Caco-2 (cell line): ENCODE results near the gene TEX264. TPM values are rescaled to one million over a fixed set of nuclear protein-coding genes. Genes with fewer than 3 reads are reported as not detected.

Experiments
- BruUV-seq: library from RNA; stranded (reverse); fragments of 400-500 nt; replicated peaks from 2 replicates; lab custom pipeline; 2021; lab: Mats Ljungman, UMichigan
- CTCF ChIA-PET: fragments of 300-600 bp; sonication (Branson Sonifier 250); formaldehyde crosslinking; loops from one replicate; lab custom pipeline; 2022; ENCODE audit warnings: antibody characterized with exemption; lab: Charles Lee
- POLR2A ChIA-PET: fragments of 300-600 bp; sonication (Branson Sonifier 250); formaldehyde crosslinking; loops from one replicate; lab custom pipeline; 2022; ENCODE audit warnings: antibody characterized with exemption; lab: Charles Lee
- DNase-seq, 2 experiments: peaks; one replicate each; pipeline versions ENCODE4 v3.0.0 to v3.0.0-alpha.2; 2020 to 2022
- H3K27me3 ChIP-seq: replicated peaks from 2 replicates; pipeline ENCODE4 v1.6.0; 2011; ENCODE audit warnings: low read length; ENCODE audit not compliant: control insufficient read depth, insufficient read depth
- H3K36me3 ChIP-seq: 2 replicates; pipeline ENCODE4 v1.5.1; 2011; ENCODE audit warnings: low read length; ENCODE audit not compliant: control insufficient read depth, insufficient read depth
- H3K4me1 ChIP-seq: fragments of 250-450 bp; sonication (Bioruptor Pico); 2 replicates; pipeline ENCODE4 v1.5.1; 2020; ENCODE audit warnings: mild to moderate bottlenecking
- H3K4me3 ChIP-seq: 2 replicates; pipeline ENCODE4 v1.5.1; 2011; ENCODE audit warnings: low read depth, mild to moderate bottlenecking, control low read depth, low read length
- H3K9me3 ChIP-seq: fragments of 250-450 bp; sonication (Bioruptor Pico); 2 replicates; pipeline ENCODE4 v1.5.1; 2020; ENCODE audit warnings: mild to moderate bottlenecking, moderate library complexity
- H3K27ac Mint-ChIP-seq: one replicate; pipeline ENCODE4 v1.8.0; 2022; ENCODE audit warnings: mixed read lengths; ENCODE audit not compliant: unreplicated experiment
- H3K27me3 Mint-ChIP-seq: one replicate; pipeline ENCODE4 v1.8.0; 2022; ENCODE audit warnings: mixed read lengths; ENCODE audit not compliant: insufficient read depth, unreplicated experiment
- H3K36me3 Mint-ChIP-seq: one replicate; pipeline ENCODE4 v1.8.0; 2022; ENCODE audit warnings: mild to moderate bottlenecking, mixed read lengths; ENCODE audit not compliant: insufficient read depth, unreplicated experiment
- H3K4me1 Mint-ChIP-seq: one replicate; pipeline ENCODE4 v1.8.0; 2022; ENCODE audit warnings: low read depth, mixed read lengths; ENCODE audit not compliant: unreplicated experiment
- H3K4me3 Mint-ChIP-seq: one replicate; pipeline ENCODE4 v1.8.0; 2022; ENCODE audit warnings: mild to moderate bottlenecking, moderate library complexity, mixed read lengths; ENCODE audit not compliant: unreplicated experiment
- H3K9me3 Mint-ChIP-seq: one replicate; pipeline ENCODE4 v1.8.0; 2022; ENCODE audit warnings: mixed read lengths; ENCODE audit not compliant: unreplicated experiment
- CTCF ChIP-seq, 2 experiments: fragments of 200-600 bp in 1 of 2; IDR thresholded peaks; 1 replicate in 1 of 2; 2 replicates in 1 of 2; pipeline versions ENCODE4 v1.5.1 to v1.8.0; 2011 to 2022; ENCODE audit warnings: antibody characterized with exemption in 1 of 2, control low read depth in 1 of 2, inconsistent platforms in 1 of 2, low read depth in 1 of 2, low read length in 1 of 2, mild to moderate bottlenecking in 1 of 2, moderate library complexity in 1 of 2; ENCODE audit not compliant: insufficient read depth in 1 of 2, severe bottlenecking in 1 of 2, unreplicated experiment in 1 of 2
- intact Hi-C: fragments of 100-400 bp; cut with micrococcal nuclease; formaldehyde crosslinking; loops from one replicate; pipeline ENCODE4 v1.10.0; 2022; ENCODE audit not compliant: unreplicated experiment
- total RNA-seq: library from RNA; stranded (reverse); gene quantifications from 2 replicates; pipeline ENCODE4 v1.2.3, GENCODE V29; 2022

Gene TEX264
- total RNA-seq, 1 experiment from 2014 or later: 37.9 TPM

- POLR2A ChIA-PET: no interaction called here
Measured at GRCh38 chr3:51677358-51677757, 6.3 kb downstream of the TEX264 start.

DNA sequence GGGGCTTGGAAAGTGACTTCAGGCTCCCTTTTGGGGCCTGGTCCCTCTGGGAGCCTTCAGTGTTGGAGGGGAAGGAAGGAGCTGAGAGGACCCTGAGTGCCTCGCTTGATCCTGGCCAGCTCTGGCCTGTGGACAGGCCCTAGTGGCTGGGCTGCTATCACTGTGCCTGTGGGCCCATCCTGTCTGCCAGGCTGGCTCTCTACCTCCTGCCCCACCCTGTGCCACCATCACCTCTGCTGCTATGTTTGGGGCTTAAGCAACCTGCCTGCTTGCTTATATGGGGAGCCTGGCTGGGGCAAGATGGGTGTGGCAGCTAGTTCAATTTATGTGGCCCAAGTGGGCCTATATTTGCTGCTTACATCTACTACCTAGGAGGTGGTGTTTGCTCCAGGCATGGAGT is 7.1 kb downstream of the TEX264 start:
- Histone ChIP-seq H3K9me3 (no peaks in the 10 kb centered on the region), H3K4me1 (no peaks in the 10 kb centered on the region), H3K4me3 (no peak overlapping the region), H3K36me3 (no peaks in the 10 kb centered on the region; the same call in 1 of the 2 replicates), H3K27me3 (no peaks in the 10 kb centered on the region)
- no peak for DNase-seq
- Mint-ChIP-seq H3K4me1 (peaks cover 5% of the 10 kb centered on the region), H3K9me3 (no peaks in the 10 kb centered on the region), H3K27me3 (no peaks in the 10 kb centered on the region), H3K36me3 (peaks cover 6% of the 10 kb centered on the region), H3K4me3 (no peak overlapping the region), H3K27ac (no peak overlapping the region)
- no TSS peak for BruUV-seq
- intact Hi-C loops: no loop called here
- ChIA-PET POLR2A (no interaction called here), CTCF (no interaction called here)
- TF ChIP-seq CTCF (IDR thresholded peaks at IDR 0.05; ENCODE audit: insufficient read depth in 1 of 2, low read depth in 1 of 2, low read length in 1 of 2, severe bottlenecking in 1 of 2, unreplicated experiment in 1 of 2): no peak

More at GRCh38 chr3:51677358-51677757, 6.3 kb downstream of the TEX264 start:
- no peak overlapping the region for H3K27ac Mint-ChIP-seq
- no peaks in the 10 kb centered on the region for H3K27me3 Mint-ChIP-seq
- H3K4me1 ChIP-seq: no peaks in the 10 kb centered on the region
- no peak for TF ChIP-seq CTCF (IDR thresholded peaks at IDR 0.05; ENCODE audit: insufficient read depth in 1 of 2, low read depth in 1 of 2, low read length in 1 of 2, severe bottlenecking in 1 of 2, unreplicated experiment in 1 of 2)
- H3K9me3 Mint-ChIP-seq: no peaks in the 10 kb centered on the region
- H3K36me3 ChIP-seq: no peaks in the 10 kb centered on the region
- no peak for DNase-seq
- no TSS peak for BruUV-seq
- H3K4me1 Mint-ChIP-seq: peaks cover 9% of the 10 kb centered on the region
- H3K4me3 Mint-ChIP-seq: no peak overlapping the region
- peaks cover 5% of the 10 kb centered on the region for H3K36me3 Mint-ChIP-seq
- H3K4me3 ChIP-seq: no peak overlapping the region
- no peaks in the 10 kb centered on the region for H3K27me3 ChIP-seq
- no peaks in the 10 kb centered on the region for H3K9me3 ChIP-seq
- CTCF ChIA-PET: no interaction called here
- intact Hi-C loops: no loop called here

DNA sequence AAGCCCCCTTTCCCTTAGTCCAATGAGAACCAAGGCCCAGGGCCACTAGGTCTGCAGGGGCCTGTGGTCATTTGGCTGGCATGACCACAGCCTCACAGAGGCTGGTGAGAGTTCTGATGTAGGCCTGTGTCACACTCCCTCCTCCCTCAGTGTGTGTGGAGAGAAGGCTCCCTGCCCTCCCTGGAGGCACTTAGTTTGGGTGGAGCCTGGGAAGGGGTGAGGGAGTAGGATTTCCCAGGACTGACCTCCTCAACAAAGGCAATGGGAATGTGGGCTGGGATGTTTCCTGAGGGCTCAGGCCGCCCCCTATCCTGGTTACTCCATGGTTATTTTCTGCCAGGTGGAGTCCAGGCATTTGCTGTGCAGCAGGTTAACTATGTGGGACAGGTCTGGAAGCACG is 7.6 kb downstream of the TEX264 start:
- H3K27ac Mint-ChIP-seq: no peak overlapping the region
- BruUV-seq: no TSS peak
- CTCF ChIA-PET: no interaction called here

More for the DNA sequence above, 7.6 kb downstream of the TEX264 start:
- Mint-ChIP-seq H3K27me3 (no peaks in the 10 kb centered on the region), H3K9me3 (no peaks in the 10 kb centered on the region), H3K4me3 (no peak overlapping the region), H3K4me1 (peaks cover under 1% of the 10 kb centered on the region), H3K36me3 (peaks cover 6% of the 10 kb centered on the region)
- intact Hi-C loops: no loop called here
- no peak for TF ChIP-seq CTCF (IDR thresholded peaks at IDR 0.05; ENCODE audit: insufficient read depth in 1 of 2, low read depth in 1 of 2, low read length in 1 of 2, severe bottlenecking in 1 of 2, unreplicated experiment in 1 of 2)
- Histone ChIP-seq H3K4me3 (no peak overlapping the region), H3K4me1 (no peaks in the 10 kb centered on the region), H3K27me3 (no peaks in the 10 kb centered on the region), H3K36me3 (no peaks in the 10 kb centered on the region; the same call in 1 of the 2 replicates), H3K9me3 (no peaks in the 10 kb centered on the region)
- POLR2A ChIA-PET: no interaction called here
- no peak for DNase-seq
